Prostate gland (tissue), 2 donors: ENCODE data around the gene B3GAT1.

ENCODE experiments used
- POLR2A ChIP-seq: fragments of 450-650 bp; IDR thresholded peaks from one replicate; pipeline ENCODE4 v1.6.1; 2016; ENCODE audit warnings: antibody characterized with exemption, mild to moderate bottlenecking
- POLR2AphosphoS5 ChIP-seq: sonication (generic); formaldehyde crosslinking; IDR thresholded peaks from one replicate; pipeline ENCODE4 v1.6.1; 2017; ENCODE audit warnings: antibody characterized with exemption
- TF ChIP-seq, protein P1 (sequence below), 4 experiments: fragments of 200-600 bp in 2 of 4; fragments of 450-650 bp in 2 of 4; sonication (generic) in 2 of 4; IDR thresholded peaks; 1 replicate in 3 of 4; 2 replicates in 1 of 4; pipeline ENCODE4 v1.5.1; 2016 to 2019; ENCODE audit warnings: antibody characterized with exemption in 4 of 4, mild to moderate bottlenecking in 2 of 4, moderate library complexity in 2 of 4

DNA sequence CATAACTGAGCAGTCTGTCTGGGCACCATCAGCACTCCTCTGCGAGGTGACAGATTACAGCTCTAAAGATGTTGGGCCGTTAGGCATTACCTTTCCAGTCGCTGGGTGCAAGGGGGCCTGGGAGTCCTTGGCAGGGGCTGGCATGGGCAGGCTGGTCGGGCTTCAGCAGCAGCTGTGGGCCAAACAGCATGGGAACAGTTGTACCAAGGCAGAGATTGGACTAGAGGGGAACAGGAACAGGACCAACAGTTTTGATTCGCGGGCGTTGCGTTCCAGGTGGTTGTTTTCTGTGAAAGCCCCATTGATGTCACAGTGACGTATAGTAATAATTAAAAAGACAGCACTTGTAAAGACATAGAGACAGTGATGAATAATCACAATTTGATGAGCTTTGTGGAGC is 25.8 kb upstream of the B3GAT1 start:
- TF ChIP-seq, protein P1, sequence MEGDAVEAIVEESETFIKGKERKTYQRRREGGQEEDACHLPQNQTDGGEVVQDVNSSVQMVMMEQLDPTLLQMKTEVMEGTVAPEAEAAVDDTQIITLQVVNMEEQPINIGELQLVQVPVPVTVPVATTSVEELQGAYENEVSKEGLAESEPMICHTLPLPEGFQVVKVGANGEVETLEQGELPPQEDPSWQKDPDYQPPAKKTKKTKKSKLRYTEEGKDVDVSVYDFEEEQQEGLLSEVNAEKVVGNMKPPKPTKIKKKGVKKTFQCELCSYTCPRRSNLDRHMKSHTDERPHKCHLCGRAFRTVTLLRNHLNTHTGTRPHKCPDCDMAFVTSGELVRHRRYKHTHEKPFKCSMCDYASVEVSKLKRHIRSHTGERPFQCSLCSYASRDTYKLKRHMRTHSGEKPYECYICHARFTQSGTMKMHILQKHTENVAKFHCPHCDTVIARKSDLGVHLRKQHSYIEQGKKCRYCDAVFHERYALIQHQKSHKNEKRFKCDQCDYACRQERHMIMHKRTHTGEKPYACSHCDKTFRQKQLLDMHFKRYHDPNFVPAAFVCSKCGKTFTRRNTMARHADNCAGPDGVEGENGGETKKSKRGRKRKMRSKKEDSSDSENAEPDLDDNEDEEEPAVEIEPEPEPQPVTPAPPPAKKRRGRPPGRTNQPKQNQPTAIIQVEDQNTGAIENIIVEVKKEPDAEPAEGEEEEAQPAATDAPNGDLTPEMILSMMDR (IDR thresholded peaks at IDR 0.05), result no peak
- TF ChIP-seq POLR2AphosphoS5, result no peak
- no peak for TF ChIP-seq POLR2A
